K562 (cell line): ENCODE data around the gene OR51V1. TPM values are rescaled to one million over a fixed set of nuclear protein-coding genes. Genes with fewer than 3 reads are reported as not detected.

Source experiments
- ATAC-seq: fragments of 200-7000 bp; cut with Tn5 transposase; 3 replicates; pipeline ENCODE4 v1.9.1; 2020; ENCODE audit warnings: moderate library complexity
- BruUV-seq: library from RNA; stranded (reverse); fragments of 400-500 nt; replicated peaks from 2 replicates; lab custom pipeline; 2021; lab: Mats Ljungman, UMichigan
- CTCF ChIA-PET: fragments of 300-600 bp; formaldehyde crosslinking; extraction: SDS; loops from one replicate; lab custom pipeline; 2021; ENCODE audit warnings: low intra/inter-chr PET ratio; lab: Yijun Ruan, JAX
- POLR2A ChIA-PET: fragments of 300-600, 350-650 bp; sonication (Branson Sonifier 250); formaldehyde crosslinking; extraction: SDS; loops from one replicate; lab custom pipeline; 2021; ENCODE audit warnings: antibody characterized with exemption, inconsistent platforms; lab: Yijun Ruan, JAX
- DNase-seq, 4 experiments: peaks; one replicate each; pipeline versions ENCODE4 v3.0.0 to v3.0.0-alpha.2; 2011 to 2018; ENCODE audit warnings: low spot score in 3 of 4, mixed read lengths in 3 of 4; ENCODE audit errors: extremely low read depth in 1 of 4
- FAIRE-seq: peaks from 2 replicates; lab custom pipeline; 2011; peaks lifted over from hg19 to GRCh38; lab: Jason Lieb, UNC
- H2AFZ ChIP-seq: 2 replicates; pipeline ENCODE4 v1.6.0; 2011; ENCODE audit warnings: low read depth, low read length, control low read depth, inconsistent platforms
- H3K27ac ChIP-seq: fragments of 200-600 bp; 3 replicates; pipeline ENCODE4 v1.8.0; 2011; ENCODE audit warnings: low read depth, mild to moderate bottlenecking, control low read depth, inconsistent platforms, low read length, moderate library complexity, mixed read lengths; ENCODE audit errors: extremely low read depth
- H3K27me3 ChIP-seq, 2 experiments: fragments of 300-600 bp in 1 of 2; 2 replicates in 1 of 2; 3 replicates in 1 of 2; pipeline versions ENCODE4 v1.6.0 to v1.8.0; 2011; ENCODE audit warnings: inconsistent platforms in 2 of 2, low read length in 2 of 2, mild to moderate bottlenecking in 1 of 2, mixed read lengths in 1 of 2, moderate library complexity in 1 of 2; ENCODE audit not compliant: control insufficient read depth in 2 of 2, insufficient read depth in 2 of 2
- H3K36me3 ChIP-seq: fragments of 300-600 bp; 3 replicates; pipeline ENCODE4 v1.8.0; 2011; ENCODE audit warnings: mild to moderate bottlenecking, low read length, inconsistent platforms; ENCODE audit not compliant: control insufficient read depth, insufficient read depth
- H3K4me1 ChIP-seq, 2 experiments: fragments of 200-600 bp in 1 of 2; replicated peaks in 1 of 2; 2 replicates in 1 of 2; 3 replicates in 1 of 2; pipeline versions ENCODE4 v1.5.1 to v1.8.0; 2011; ENCODE audit warnings: inconsistent platforms in 2 of 2, low read length in 2 of 2, mild to moderate bottlenecking in 1 of 2, mixed read lengths in 1 of 2, moderate library complexity in 1 of 2; ENCODE audit not compliant: control insufficient read depth in 2 of 2, insufficient read depth in 2 of 2
- H3K4me2 ChIP-seq: 2 replicates; pipeline ENCODE4 v1.6.1; 2011; ENCODE audit warnings: low read length, control low read depth, inconsistent platforms, mixed read lengths; ENCODE audit not compliant: insufficient read depth
- H3K4me3 ChIP-seq: fragments of 200-600 bp; sonication (generic), shearing (Covaris generic); 2 replicates; pipeline ENCODE4 v1.5.1; 2016; ENCODE audit warnings: control low read depth, inconsistent platforms
- H3K79me2 ChIP-seq: fragments of 200-600 bp; 3 replicates; pipeline ENCODE4 v1.8.0; 2011; ENCODE audit warnings: low read length, inconsistent platforms; ENCODE audit not compliant: control insufficient read depth, insufficient read depth
- H3K9ac ChIP-seq, 2 experiments: 2 replicates each; pipeline versions ENCODE4 v1.6.0 to v1.6.1; 2011; ENCODE audit warnings: low read depth in 2 of 2, low read length in 2 of 2, control low read depth in 1 of 2, inconsistent platforms in 1 of 2, mild to moderate bottlenecking in 1 of 2, mixed read lengths in 1 of 2; ENCODE audit not compliant: insufficient read depth in 1 of 2
- H3K9me1 ChIP-seq: one replicate; pipeline ENCODE4 v1.6.0; 2011; ENCODE audit warnings: inconsistent platforms, mild to moderate bottlenecking, low read length, moderate library complexity; ENCODE audit not compliant: control insufficient read depth, insufficient read depth
- H3K9me3 ChIP-seq: replicated peaks from 2 replicates; pipeline ENCODE4 v1.5.1; 2011; ENCODE audit warnings: low read depth, low read length, inconsistent platforms; ENCODE audit not compliant: control insufficient read depth, insufficient read depth
- H4K20me1 ChIP-seq: replicated peaks from 2 replicates; pipeline ENCODE4 v1.6.1; 2011; ENCODE audit warnings: low read length, inconsistent platforms, mixed read lengths; ENCODE audit not compliant: control insufficient read depth, insufficient read depth
- CBX3 ChIP-seq, 2 experiments: IDR thresholded peaks; 1 replicate in 1 of 2; 2 replicates in 1 of 2; pipeline ENCODE4 v1.6.1; 2012; ENCODE audit warnings: inconsistent platforms in 2 of 2, low read length in 2 of 2, borderline replicate concordance in 1 of 2, control low read depth in 1 of 2
- DIDO1 ChIP-seq: fragments of 450-650 bp; IDR thresholded peaks from 2 replicates; pipeline ENCODE4 v1.6.1; 2016; ENCODE audit warnings: low read depth, missing biosample characterization, missing genetic modification characterization
- LEF1 ChIP-seq: fragments of 450-650 bp; IDR thresholded peaks from 2 replicates; pipeline ENCODE4 v1.6.1; 2016; ENCODE audit warnings: mild to moderate bottlenecking
- ZNF197 ChIP-seq: fragments of 200-800 bp; sonication (Bioruptor generic); IDR thresholded peaks from 2 replicates; pipeline ENCODE4 v1.6.1; 2016; ENCODE audit warnings: low read depth, missing genetic modification characterization, missing compliant biosample characterization
- WGBS: fragments of 100-300 bp; shearing (Covaris generic); methylation state at CpG from one replicate; pipeline ENCODE4 v1.1.6; 2016; ENCODE audit warnings: low coverage, mixed read lengths; ENCODE audit not compliant: insufficient coverage; ENCODE audit errors: missing lambda C conversion rate; 5-methylcytosine and 5-hydroxymethylcytosine counted together
- in situ Hi-C: fragments of 300-500 bp; cut with MboI; formaldehyde crosslinking; loops from 4 replicates; pipeline ENCODE4 v1.15.0; 2018; ENCODE audit warnings: inconsistent platforms, mixed read lengths
- intact Hi-C: fragments of 100-400 bp; cut with micrococcal nuclease; formaldehyde crosslinking; loops from 2 replicates; pipeline ENCODE4 v1.14.2; 2022
- polyA plus RNA-seq, 8 experiments: library from polyadenylated mRNA; depleted of rRNA in 4 of 8; stranded (reverse) in 5 of 8; unstranded in 3 of 8; fragments of >200 nt; fragmentation: Nextera tagmentation in 2 of 8; fragmentation: Illumina TruSeq in 1 of 8; extraction: Ambion mirVana in 2 of 8; extraction: Trizol in 1 of 8; gene quantifications; 2 replicates each; pipeline versions ENCODE4 v1.2.1 to v1.2.3, GENCODE V29; 2011 to 2014; ENCODE audit warnings: inconsistent platforms in 1 of 8, missing spikeins in 1 of 8
- total RNA-seq, 7 experiments: library from RNA; depleted of rRNA in 6 of 7; stranded (reverse); fragments of >200 nt in 6 of 7; fragmentation: Illumina TruSeq in 2 of 7; extraction: Trizol in 2 of 7; gene quantifications; 2 replicates each; pipeline versions ENCODE4 v1.2.1 to v1.2.3, GENCODE V29; 2011 to 2021; ENCODE audit warnings: low replicate concordance in 1 of 7
- TF ChIP-seq, protein P1 (sequence below): fragments of 450-650 bp; IDR thresholded peaks from 2 replicates; pipeline ENCODE4 v1.6.1; 2017; ENCODE audit warnings: mild to moderate bottlenecking, moderate library complexity
- TF ChIP-seq, protein P2 (sequence below): fragments of 450-650 bp; IDR thresholded peaks from 2 replicates; pipeline ENCODE4 v1.6.1; 2018; ENCODE audit not compliant: partially characterized antibody
- TF ChIP-seq, protein P3 (sequence below), 3 experiments: fragments of 200-800 bp in 1 of 3; fragments of 250-450 bp in 1 of 3; fragments of 450-650 bp in 1 of 3; sonication (Bioruptor Pico) in 1 of 3; sonication (Bioruptor generic) in 1 of 3; formaldehyde crosslinking in 1 of 3; IDR thresholded peaks; 2 replicates each; pipeline versions ENCODE4 v1.6.1 to v1.8.0; 2016 to 2022; ENCODE audit warnings: mild to moderate bottlenecking in 2 of 3, missing genetic modification characterization in 2 of 3, missing compliant biosample characterization in 1 of 3, moderate library complexity in 1 of 3
- TF ChIP-seq, protein P4 (sequence below): sonication (generic); IDR thresholded peaks from 2 replicates; pipeline ENCODE4 v1.6.1; 2016

OR51V1 gene
- total and polyA plus RNA-seq, 9 of the 15 experiments (the other 6 are each of a cell fraction or from before 2014, with no cell fraction given), result not detected

DNA sequence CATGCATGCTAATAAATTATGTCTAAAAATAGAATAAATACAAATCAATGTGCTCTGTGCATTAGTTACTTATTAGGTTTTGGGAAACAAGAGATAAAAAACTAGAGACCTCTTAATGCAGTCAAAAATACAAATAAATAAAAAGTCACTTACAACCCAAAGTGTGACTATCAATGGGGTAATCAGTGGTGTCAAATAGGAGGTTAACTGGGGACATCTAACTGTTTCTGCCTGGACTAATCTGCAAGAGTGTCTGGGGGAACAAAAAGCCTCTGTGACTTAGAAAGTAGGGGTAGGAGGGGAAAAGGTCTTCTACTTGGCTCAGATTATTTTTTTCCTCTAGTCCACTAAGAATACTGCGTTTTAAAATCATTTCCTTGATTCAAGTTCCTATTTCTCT lies 27.2 kb upstream of the OR51V1 start:
- WGBS, result 0% methylated on average over 1 of the region's 1 CpG
- no TSS peak for BruUV-seq
- Histone ChIP-seq H3K4me3 (no peak overlapping the region), H3K9me1 (no peaks in the 10 kb centered on the region), H3K4me2 (no peak overlapping the region), H3K27ac (no peak overlapping the region), H3K27me3 (no peaks in the 10 kb centered on the region), H3K9me3 (no peaks in the 10 kb centered on the region), H2AFZ (peak overlapping the region; percentile 25; the same call in 1 of the 2 replicates), H3K36me3 (no peaks in the 10 kb centered on the region), H3K9ac (no peak overlapping the region), H3K4me1 (peaks cover 9 to 23% of the 10 kb centered on the region in 2 experiments; a peak in 4 of 5 replicates), H3K79me2 (no peaks in the 10 kb centered on the region), H4K20me1 (no peaks in the 10 kb centered on the region)
- in situ Hi-C loops, result no loop called here
- CTCF ChIA-PET, result no interaction called here
- POLR2A ChIA-PET, result interaction anchor here (0.8 kb wide), 1 partner anchor 14 kb away, joined by 5 read pairs; no protein-coding TSS in a partner anchor
- FAIRE-seq (no peak), ATAC-seq (no peak), DNase-seq (no peak)
- intact Hi-C loops, result no loop called here
- TF ChIP-seq CBX3 (IDR thresholded peaks at IDR 0.05; ENCODE audit: borderline replicate concordance in 1 of 2, low read length in 2 of 2) (no peak), ZNF197 (CRISPR knock-in tag) (no peak), DIDO1 (tag) (no peak), LEF1 (0 out of 2 replicates have a peak, but pooled peaks have one; percentile 37)
- TF ChIP-seq, protein P1, sequence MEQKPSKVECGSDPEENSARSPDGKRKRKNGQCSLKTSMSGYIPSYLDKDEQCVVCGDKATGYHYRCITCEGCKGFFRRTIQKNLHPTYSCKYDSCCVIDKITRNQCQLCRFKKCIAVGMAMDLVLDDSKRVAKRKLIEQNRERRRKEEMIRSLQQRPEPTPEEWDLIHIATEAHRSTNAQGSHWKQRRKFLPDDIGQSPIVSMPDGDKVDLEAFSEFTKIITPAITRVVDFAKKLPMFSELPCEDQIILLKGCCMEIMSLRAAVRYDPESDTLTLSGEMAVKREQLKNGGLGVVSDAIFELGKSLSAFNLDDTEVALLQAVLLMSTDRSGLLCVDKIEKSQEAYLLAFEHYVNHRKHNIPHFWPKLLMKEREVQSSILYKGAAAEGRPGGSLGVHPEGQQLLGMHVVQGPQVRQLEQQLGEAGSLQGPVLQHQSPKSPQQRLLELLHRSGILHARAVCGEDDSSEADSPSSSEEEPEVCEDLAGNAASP, result peak; percentile 56; the same call in 1 of the 2 replicates
- TF ChIP-seq, protein P2, sequence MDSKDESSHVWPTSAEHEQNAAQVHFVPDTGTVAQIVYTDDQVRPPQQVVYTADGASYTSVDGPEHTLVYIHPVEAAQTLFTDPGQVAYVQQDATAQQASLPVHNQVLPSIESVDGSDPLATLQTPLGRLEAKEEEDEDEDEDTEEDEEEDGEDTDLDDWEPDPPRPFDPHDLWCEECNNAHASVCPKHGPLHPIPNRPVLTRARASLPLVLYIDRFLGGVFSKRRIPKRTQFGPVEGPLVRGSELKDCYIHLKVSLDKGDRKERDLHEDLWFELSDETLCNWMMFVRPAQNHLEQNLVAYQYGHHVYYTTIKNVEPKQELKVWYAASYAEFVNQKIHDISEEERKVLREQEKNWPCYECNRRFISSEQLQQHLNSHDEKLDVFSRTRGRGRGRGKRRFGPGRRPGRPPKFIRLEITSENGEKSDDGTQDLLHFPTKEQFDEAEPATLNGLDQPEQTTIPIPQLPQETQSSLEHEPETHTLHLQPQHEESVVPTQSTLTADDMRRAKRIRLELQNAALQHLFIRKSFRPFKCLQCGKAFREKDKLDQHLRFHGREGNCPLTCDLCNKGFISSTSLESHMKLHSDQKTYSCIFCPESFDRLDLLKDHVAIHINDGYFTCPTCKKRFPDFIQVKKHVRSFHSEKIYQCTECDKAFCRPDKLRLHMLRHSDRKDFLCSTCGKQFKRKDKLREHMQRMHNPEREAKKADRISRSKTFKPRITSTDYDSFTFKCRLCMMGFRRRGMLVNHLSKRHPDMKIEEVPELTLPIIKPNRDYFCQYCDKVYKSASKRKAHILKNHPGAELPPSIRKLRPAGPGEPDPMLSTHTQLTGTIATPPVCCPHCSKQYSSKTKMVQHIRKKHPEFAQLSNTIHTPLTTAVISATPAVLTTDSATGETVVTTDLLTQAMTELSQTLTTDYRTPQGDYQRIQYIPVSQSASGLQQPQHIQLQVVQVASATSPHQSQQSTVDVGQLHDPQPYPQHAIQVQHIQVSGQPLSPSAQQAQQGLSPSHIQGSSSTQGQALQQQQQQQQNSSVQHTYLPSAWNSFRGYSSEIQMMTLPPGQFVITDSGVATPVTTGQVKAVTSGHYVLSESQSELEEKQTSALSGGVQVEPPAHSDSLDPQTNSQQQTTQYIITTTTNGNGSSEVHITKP, result peak; percentile 46
- TF ChIP-seq, protein P3, sequence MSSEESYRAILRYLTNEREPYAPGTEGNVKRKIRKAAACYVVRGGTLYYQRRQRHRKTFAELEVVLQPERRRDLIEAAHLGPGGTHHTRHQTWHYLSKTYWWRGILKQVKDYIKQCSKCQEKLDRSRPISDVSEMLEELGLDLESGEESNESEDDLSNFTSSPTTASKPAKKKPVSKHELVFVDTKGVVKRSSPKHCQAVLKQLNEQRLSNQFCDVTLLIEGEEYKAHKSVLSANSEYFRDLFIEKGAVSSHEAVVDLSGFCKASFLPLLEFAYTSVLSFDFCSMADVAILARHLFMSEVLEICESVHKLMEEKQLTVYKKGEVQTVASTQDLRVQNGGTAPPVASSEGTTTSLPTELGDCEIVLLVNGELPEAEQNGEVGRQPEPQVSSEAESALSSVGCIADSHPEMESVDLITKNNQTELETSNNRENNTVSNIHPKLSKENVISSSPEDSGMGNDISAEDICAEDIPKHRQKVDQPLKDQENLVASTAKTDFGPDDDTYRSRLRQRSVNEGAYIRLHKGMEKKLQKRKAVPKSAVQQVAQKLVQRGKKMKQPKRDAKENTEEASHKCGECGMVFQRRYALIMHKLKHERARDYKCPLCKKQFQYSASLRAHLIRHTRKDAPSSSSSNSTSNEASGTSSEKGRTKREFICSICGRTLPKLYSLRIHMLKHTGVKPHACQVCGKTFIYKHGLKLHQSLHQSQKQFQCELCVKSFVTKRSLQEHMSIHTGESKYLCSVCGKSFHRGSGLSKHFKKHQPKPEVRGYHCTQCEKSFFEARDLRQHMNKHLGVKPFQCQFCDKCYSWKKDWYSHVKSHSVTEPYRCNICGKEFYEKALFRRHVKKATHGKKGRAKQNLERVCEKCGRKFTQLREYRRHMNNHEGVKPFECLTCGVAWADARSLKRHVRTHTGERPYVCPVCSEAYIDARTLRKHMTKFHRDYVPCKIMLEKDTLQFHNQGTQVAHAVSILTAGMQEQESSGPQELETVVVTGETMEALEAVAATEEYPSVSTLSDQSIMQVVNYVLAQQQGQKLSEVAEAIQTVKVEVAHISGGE (CRISPR knock-in tag; IDR thresholded peaks at IDR 0.05), result no peak
- TF ChIP-seq, protein P4, sequence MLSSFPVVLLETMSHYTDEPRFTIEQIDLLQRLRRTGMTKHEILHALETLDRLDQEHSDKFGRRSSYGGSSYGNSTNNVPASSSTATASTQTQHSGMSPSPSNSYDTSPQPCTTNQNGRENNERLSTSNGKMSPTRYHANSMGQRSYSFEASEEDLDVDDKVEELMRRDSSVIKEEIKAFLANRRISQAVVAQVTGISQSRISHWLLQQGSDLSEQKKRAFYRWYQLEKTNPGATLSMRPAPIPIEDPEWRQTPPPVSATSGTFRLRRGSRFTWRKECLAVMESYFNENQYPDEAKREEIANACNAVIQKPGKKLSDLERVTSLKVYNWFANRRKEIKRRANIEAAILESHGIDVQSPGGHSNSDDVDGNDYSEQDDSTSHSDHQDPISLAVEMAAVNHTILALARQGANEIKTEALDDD, result 0 out of 2 replicates have a peak, but pooled peaks have one; percentile 31
